ENCODE data around the gene DYRK3.
"Not testable (repeated sequence)": the region's sequence is repeated elsewhere in the genome, so short reads cannot be mapped to it uniquely, and the experiment has no call there.

DYRK3 gene

GRCh38 chr1:206633708-206634121 lies 1.6 kb upstream of the DYRK3 start:
- no peak for DNase-seq

GRCh38 chr1:206634365-206635079 lies 814 bp upstream of the DYRK3 start:
- no peak for DNase-seq

- DNase-seq, result no peak
These were observed 626 bp downstream of the DYRK3 start for GRCh38 chr1:206635978-206636345.

- DNase-seq, result no peak
These were observed 1.3 kb downstream of the DYRK3 start for GRCh38 chr1:206636671-206637070.

- DNase-seq, result no peak
These were observed 2.3 kb downstream of the DYRK3 start for GRCh38 chr1:206637605-206638004.

- not testable (repeated sequence) for DNase-seq
These were observed 6.7 kb downstream of the DYRK3 start for GRCh38 chr1:206642074-206642473.

GRCh38 chr1:206643118-206643698 lies 7.9 kb downstream of the DYRK3 start:
- DNase-seq, result no peak

- DNase-seq, result no peak
These were observed 11.2 kb downstream of the DYRK3 start for GRCh38 chr1:206646504-206646903.

- DNase-seq, result no peak
These were observed 11.9 kb downstream of the DYRK3 start for GRCh38 chr1:206647224-206647623.

- DNase-seq, result no peak
These were observed 14.1 kb downstream of the DYRK3 start for GRCh38 chr1:206649261-206649921.

GRCh38 chr1:206651014-206651413 lies 15.7 kb downstream of the DYRK3 start:
- no peak for DNase-seq

- no peak for DNase-seq
These were observed 16.9 kb downstream of the DYRK3 start for GRCh38 chr1:206651958-206652890.

GRCh38 chr1:206653715-206654459 lies 18.6 kb downstream of the DYRK3 start:
- DNase-seq, result no peak

- no peak for DNase-seq
These were observed 19.5 kb downstream of the DYRK3 start for GRCh38 chr1:206654828-206655227.

GRCh38 chr1:206655471-206655882 lies 20.1 kb downstream of the DYRK3 start:
- DNase-seq, result no peak

GRCh38 chr1:206656936-206657335 lies 21.6 kb downstream of the DYRK3 start:
- no peak for DNase-seq

GRCh38 chr1:206657751-206658150 lies 22.4 kb downstream of the DYRK3 start:
- no peak for DNase-seq

- no peak for DNase-seq
These were observed 23.1 kb downstream of the DYRK3 start for GRCh38 chr1:206658264-206658980.

GRCh38 chr1:206658981-206659273 lies 23.6 kb downstream of the DYRK3 start:
- no peak for DNase-seq

- no peak for DNase-seq
These were observed 24.8 kb downstream of the DYRK3 start for GRCh38 chr1:206660136-206660535.

GRCh38 chr1:206661161-206661820 lies 26.0 kb downstream of the DYRK3 start:
- no peak for DNase-seq

Measured in SIG-M5 (cell line).